GM12878 (cell line): ENCODE measurements around the gene GJB1. TPM values are rescaled to one million over a fixed set of nuclear protein-coding genes. Genes with fewer than 3 reads are reported as not detected.

Experiments used
- ATF2 ChIP-seq: IDR thresholded peaks from 2 replicates; pipeline ENCODE4 v1.6.1; 2012; ENCODE audit warnings: low read length, inconsistent platforms
- BMI1 ChIP-seq: fragments of 450-650 bp; IDR thresholded peaks from 2 replicates; pipeline ENCODE4 v1.6.1; 2016; ENCODE audit warnings: mild to moderate bottlenecking, moderate library complexity, borderline replicate concordance
- FOXK2 ChIP-seq: fragments of 450-650 bp; IDR thresholded peaks from 2 replicates; pipeline ENCODE4 v1.6.1; 2017; ENCODE audit warnings: mild to moderate bottlenecking, moderate library complexity
- IKZF2 ChIP-seq, 2 experiments: fragments of 450-650 bp; IDR thresholded peaks; 2 replicates each; pipeline ENCODE4 v1.6.1; 2017; ENCODE audit warnings: mild to moderate bottlenecking in 2 of 2, moderate library complexity in 2 of 2
- KDM1A ChIP-seq: fragments of 200-600 bp; sonication (generic); IDR thresholded peaks from 2 replicates; pipeline ENCODE4 v1.6.1; 2016; ENCODE audit warnings: borderline replicate concordance
- NFYA ChIP-seq: IDR thresholded peaks from 2 replicates; pipeline ENCODE4 v1.6.1; 2011; ENCODE audit warnings: low read depth, mild to moderate bottlenecking, low read length, improper control_type of control experiment, borderline replicate concordance
- NR2C1 ChIP-seq: fragments of 450-650 bp; IDR thresholded peaks from 2 replicates; pipeline ENCODE4 v1.6.1; 2017; ENCODE audit warnings: antibody characterized with exemption, mild to moderate bottlenecking, moderate library complexity
- RELA ChIP-seq: fragments of 450-650 bp; IDR thresholded peaks from 2 replicates; pipeline ENCODE4 v1.8.0; 2014; ENCODE audit warnings: borderline replicate concordance; ENCODE audit not compliant: partially characterized antibody
- SIN3A ChIP-seq: IDR thresholded peaks from 2 replicates; pipeline ENCODE4 v1.6.1; 2012; ENCODE audit warnings: low read depth, low read length, improper control_type of control experiment
- SMAD1 ChIP-seq: fragments of 450-650 bp; IDR thresholded peaks from 2 replicates; pipeline ENCODE4 v1.6.1; 2018; ENCODE audit warnings: mild to moderate bottlenecking, low read depth; ENCODE audit not compliant: partially characterized antibody
- TAF1 ChIP-seq: IDR thresholded peaks from 2 replicates; pipeline ENCODE4 v1.6.1; 2011; ENCODE audit warnings: mild to moderate bottlenecking, low read depth, low read length, borderline replicate concordance
- TBL1XR1 ChIP-seq: IDR thresholded peaks from 2 replicates; pipeline ENCODE4 v1.6.1; 2012; ENCODE audit warnings: low read depth, low read length, improper control_type of control experiment
- TCF12 ChIP-seq: IDR thresholded peaks from 2 replicates; pipeline ENCODE4 v1.6.1; 2011; ENCODE audit warnings: low read depth, mild to moderate bottlenecking, low read length
- YBX1 ChIP-seq: fragments of 450-650 bp; IDR thresholded peaks from 2 replicates; pipeline ENCODE4 v1.6.1; 2016; ENCODE audit warnings: antibody characterized with exemption
- ZNF687 ChIP-seq: fragments of 450-650 bp; IDR thresholded peaks from 2 replicates; pipeline ENCODE4 v1.6.1; 2017; ENCODE audit warnings: mild to moderate bottlenecking, moderate library complexity
- polyA plus RNA-seq, 11 experiments: library from polyadenylated mRNA; depleted of rRNA in 4 of 11; unstranded in 6 of 11; stranded (reverse) in 5 of 11; fragments of >200 nt; fragmentation: Nextera tagmentation in 4 of 11; fragmentation: Illumina TruSeq in 1 of 11; extraction: Ambion mirVana in 4 of 11; extraction: Trizol in 1 of 11; gene quantifications; 1 replicate in 1 of 11; 2 replicates in 10 of 11; pipeline versions ENCODE4 v1.2.1 to v1.2.3, GENCODE V29; 2011 to 2016; ENCODE audit warnings: inconsistent platforms in 2 of 11, missing spikeins in 2 of 11, low read depth in 1 of 11
- total RNA-seq, 4 experiments: library from RNA; depleted of rRNA in 3 of 4; stranded (reverse); fragments of >200 nt in 3 of 4; fragmentation: Illumina TruSeq in 1 of 4; extraction: Trizol in 1 of 4; gene quantifications; 2 replicates each; pipeline versions ENCODE4 v1.2.1 to v1.2.3, GENCODE V29; 2013 to 2021
- TF ChIP-seq, protein P1 (sequence below): fragments of 450-650 bp; IDR thresholded peaks from 2 replicates; pipeline ENCODE4 v1.6.1; 2017; ENCODE audit warnings: mild to moderate bottlenecking, moderate library complexity

GJB1 gene
- total and polyA plus RNA-seq, 10 of the 15 experiments (the other 5 are each of a cell fraction or from before 2014, with no cell fraction given): not detected

- peak; percentile 53 for TF ChIP-seq ZNF687
- peak; percentile 82; the same call in 1 of the 2 replicates for TF ChIP-seq TAF1
- peak; percentile 79 to 82 for TF ChIP-seq IKZF2 (IDR thresholded peaks at IDR 0.05)
- no peak for TF ChIP-seq RELA
- TF ChIP-seq TBL1XR1: 0 out of 2 replicates have a peak, but pooled peaks have one; percentile 13
- TF ChIP-seq SMAD1: no peak
- TF ChIP-seq NFYA: no peak
- 0 out of 2 replicates have a peak, but pooled peaks have one; percentile 21 for TF ChIP-seq TCF12
- no peak for TF ChIP-seq BMI1
- TF ChIP-seq KDM1A: no peak
- TF ChIP-seq SIN3A: peak; percentile 79
- TF ChIP-seq, protein P1, sequence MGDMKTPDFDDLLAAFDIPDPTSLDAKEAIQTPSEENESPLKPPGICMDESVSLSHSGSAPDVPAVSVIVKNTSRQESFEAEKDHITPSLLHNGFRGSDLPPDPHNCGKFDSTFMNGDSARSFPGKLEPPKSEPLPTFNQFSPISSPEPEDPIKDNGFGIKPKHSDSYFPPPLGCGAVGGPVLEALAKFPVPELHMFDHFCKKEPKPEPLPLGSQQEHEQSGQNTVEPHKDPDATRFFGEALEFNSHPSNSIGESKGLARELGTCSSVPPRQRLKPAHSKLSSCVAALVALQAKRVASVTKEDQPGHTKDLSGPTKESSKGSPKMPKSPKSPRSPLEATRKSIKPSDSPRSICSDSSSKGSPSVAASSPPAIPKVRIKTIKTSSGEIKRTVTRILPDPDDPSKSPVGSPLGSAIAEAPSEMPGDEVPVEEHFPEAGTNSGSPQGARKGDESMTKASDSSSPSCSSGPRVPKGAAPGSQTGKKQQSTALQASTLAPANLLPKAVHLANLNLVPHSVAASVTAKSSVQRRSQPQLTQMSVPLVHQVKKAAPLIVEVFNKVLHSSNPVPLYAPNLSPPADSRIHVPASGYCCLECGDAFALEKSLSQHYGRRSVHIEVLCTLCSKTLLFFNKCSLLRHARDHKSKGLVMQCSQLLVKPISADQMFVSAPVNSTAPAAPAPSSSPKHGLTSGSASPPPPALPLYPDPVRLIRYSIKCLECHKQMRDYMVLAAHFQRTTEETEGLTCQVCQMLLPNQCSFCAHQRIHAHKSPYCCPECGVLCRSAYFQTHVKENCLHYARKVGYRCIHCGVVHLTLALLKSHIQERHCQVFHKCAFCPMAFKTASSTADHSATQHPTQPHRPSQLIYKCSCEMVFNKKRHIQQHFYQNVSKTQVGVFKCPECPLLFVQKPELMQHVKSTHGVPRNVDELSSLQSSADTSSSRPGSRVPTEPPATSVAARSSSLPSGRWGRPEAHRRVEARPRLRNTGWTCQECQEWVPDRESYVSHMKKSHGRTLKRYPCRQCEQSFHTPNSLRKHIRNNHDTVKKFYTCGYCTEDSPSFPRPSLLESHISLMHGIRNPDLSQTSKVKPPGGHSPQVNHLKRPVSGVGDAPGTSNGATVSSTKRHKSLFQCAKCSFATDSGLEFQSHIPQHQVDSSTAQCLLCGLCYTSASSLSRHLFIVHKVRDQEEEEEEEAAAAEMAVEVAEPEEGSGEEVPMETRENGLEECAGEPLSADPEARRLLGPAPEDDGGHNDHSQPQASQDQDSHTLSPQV: no peak
- no peak for TF ChIP-seq NR2C1
- TF ChIP-seq YBX1: no peak
- TF ChIP-seq ATF2: no peak
- TF ChIP-seq FOXK2: no peak
Observed at GRCh38 chrX:71181910-71182799, 40.9 kb upstream of the GJB1 start (continued).
